Ovary (tissue), 3 donors: ENCODE measurements around the gene DCX.

Experiments used
- EP300 ChIP-seq: sonication (generic); formaldehyde crosslinking; IDR thresholded peaks from one replicate; pipeline ENCODE4 v1.6.1; 2017; ENCODE audit warnings: antibody characterized with exemption
- POLR2A ChIP-seq: fragments of 450-650 bp; IDR thresholded peaks from one replicate; pipeline ENCODE4 v1.6.1; 2017; ENCODE audit warnings: antibody characterized with exemption, mild to moderate bottlenecking, moderate library complexity
- TF ChIP-seq, protein P1 (sequence below), 3 donors: fragments of 450-650 bp in 2 of 3; fragments of 200-600 bp in 1 of 3; IDR thresholded peaks; one replicate each; pipeline versions ENCODE4 v1.5.1 to v1.8.0; 2016 to 2022; ENCODE audit warnings: antibody characterized with exemption in 3 of 3, mild to moderate bottlenecking in 1 of 3
- donor health status: DM: no; HTN: no; CAD: no.

DNA sequence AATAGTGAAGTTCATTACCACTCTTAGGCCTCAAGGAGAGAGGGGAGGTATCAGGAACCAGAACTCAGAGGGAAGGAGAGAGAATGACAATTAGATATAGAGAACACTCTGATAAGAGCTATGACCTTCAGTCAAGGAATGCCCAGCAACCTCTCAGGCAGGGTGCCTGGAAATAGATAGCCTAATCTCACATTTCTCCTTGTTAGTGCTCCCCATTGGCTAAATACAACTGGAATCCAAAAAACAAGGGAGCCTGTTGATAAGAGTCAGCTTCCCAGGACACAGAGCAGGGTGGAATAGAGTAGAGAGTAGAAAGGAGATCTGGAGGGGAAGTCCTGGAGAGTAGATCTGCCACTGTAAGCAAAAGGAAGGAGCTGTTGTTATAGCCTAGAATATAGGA lies 62.1 kb downstream of the DCX start:
- TF ChIP-seq, protein P1, sequence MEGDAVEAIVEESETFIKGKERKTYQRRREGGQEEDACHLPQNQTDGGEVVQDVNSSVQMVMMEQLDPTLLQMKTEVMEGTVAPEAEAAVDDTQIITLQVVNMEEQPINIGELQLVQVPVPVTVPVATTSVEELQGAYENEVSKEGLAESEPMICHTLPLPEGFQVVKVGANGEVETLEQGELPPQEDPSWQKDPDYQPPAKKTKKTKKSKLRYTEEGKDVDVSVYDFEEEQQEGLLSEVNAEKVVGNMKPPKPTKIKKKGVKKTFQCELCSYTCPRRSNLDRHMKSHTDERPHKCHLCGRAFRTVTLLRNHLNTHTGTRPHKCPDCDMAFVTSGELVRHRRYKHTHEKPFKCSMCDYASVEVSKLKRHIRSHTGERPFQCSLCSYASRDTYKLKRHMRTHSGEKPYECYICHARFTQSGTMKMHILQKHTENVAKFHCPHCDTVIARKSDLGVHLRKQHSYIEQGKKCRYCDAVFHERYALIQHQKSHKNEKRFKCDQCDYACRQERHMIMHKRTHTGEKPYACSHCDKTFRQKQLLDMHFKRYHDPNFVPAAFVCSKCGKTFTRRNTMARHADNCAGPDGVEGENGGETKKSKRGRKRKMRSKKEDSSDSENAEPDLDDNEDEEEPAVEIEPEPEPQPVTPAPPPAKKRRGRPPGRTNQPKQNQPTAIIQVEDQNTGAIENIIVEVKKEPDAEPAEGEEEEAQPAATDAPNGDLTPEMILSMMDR (IDR thresholded peaks at IDR 0.05), result no peak
- TF ChIP-seq POLR2A, result no peak
- TF ChIP-seq EP300, result no peak
